AG10803 (cell line): ENCODE data around the gene SEZ6.
A peak's percentile ranks its signal among the peaks of the same experiment; 100 is the strongest.

Experiments
- DNase-seq: peaks from one replicate; pipeline ENCODE4 v3.0.0; 2010; ENCODE audit warnings: low read depth
- H3K4me3 ChIP-seq: 2 replicates; pipeline ENCODE4 v1.5.1; 2011; ENCODE audit warnings: mild to moderate bottlenecking, low read length, control low read depth
- TF ChIP-seq, protein P1 (sequence below): conservative IDR thresholded peaks from 2 replicates; pipeline ENCODE4 v1.5.1; 2011; ENCODE audit warnings: mild to moderate bottlenecking, low read length, control low read depth, inconsistent platforms

The SEZ6 gene

DNA sequence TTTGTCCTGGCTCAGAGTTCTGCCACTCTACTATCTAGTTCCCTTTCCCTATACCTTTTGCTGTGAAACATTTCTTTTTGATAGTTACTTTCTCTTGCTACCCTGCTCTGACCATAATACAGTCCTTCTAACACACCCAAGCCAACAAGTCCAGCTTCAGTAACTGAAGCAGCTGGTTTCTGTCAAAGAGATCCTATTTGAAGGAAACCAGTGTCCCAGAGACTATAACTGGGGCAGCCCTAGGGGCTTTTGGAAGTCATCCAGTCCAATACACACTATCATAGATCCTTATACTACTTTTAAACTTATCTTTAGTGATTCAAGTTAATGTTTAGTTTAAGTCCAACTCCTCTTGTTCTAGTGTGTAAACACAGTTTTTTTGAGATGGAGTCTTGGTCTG is 85.6 kb downstream of the SEZ6 start:
- TF ChIP-seq, protein P1, sequence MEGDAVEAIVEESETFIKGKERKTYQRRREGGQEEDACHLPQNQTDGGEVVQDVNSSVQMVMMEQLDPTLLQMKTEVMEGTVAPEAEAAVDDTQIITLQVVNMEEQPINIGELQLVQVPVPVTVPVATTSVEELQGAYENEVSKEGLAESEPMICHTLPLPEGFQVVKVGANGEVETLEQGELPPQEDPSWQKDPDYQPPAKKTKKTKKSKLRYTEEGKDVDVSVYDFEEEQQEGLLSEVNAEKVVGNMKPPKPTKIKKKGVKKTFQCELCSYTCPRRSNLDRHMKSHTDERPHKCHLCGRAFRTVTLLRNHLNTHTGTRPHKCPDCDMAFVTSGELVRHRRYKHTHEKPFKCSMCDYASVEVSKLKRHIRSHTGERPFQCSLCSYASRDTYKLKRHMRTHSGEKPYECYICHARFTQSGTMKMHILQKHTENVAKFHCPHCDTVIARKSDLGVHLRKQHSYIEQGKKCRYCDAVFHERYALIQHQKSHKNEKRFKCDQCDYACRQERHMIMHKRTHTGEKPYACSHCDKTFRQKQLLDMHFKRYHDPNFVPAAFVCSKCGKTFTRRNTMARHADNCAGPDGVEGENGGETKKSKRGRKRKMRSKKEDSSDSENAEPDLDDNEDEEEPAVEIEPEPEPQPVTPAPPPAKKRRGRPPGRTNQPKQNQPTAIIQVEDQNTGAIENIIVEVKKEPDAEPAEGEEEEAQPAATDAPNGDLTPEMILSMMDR, result no peak
- no peak for DNase-seq
- no peak overlapping the region for H3K4me3 ChIP-seq

DNA sequence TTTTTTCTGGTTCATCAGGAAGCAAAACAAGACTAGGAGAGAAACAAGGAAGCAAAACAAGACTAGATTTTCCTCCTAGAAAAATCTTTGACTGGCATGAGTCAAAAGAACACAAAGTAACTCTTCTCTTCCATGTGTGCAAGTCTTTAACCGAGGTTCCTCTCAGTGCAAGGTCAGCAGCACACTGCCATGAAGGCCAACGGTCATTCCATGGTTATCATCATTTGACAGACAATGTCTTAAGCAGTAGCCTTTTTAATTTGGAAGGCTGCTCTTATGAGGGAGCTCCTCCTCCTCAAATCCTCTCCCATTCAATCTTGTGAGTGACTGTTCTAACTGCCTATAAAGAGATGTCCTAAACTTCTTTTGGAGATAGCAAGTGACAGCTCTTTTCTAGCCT is 87.5 kb downstream of the SEZ6 start:
- TF ChIP-seq, protein P1, result no peak
- no peak overlapping the region for H3K4me3 ChIP-seq
- DNase-seq, result no peak

DNA sequence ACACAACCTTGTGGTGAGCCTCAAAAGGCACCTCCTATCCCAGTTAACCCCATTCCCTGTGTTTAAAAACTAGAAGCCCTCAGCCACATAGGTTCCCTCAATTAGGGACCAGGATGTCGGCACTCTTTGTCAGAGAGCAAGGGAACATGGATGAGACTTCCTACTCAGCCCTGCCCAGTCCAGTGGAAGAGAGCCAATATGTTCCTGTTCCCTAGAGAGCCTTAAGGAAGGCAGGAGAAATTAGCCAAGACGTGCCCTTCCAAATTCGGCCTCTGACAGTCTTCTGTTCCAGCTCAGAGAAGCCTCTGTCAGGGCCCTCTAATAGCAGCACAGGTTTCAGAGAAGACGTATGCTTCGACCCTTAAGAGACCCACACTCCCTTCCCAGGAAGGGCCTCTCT is 88.4 kb downstream of the SEZ6 start:
- no peak overlapping the region for H3K4me3 ChIP-seq
- peak; percentile 16 for DNase-seq
- TF ChIP-seq, protein P1, result no peak

DNA sequence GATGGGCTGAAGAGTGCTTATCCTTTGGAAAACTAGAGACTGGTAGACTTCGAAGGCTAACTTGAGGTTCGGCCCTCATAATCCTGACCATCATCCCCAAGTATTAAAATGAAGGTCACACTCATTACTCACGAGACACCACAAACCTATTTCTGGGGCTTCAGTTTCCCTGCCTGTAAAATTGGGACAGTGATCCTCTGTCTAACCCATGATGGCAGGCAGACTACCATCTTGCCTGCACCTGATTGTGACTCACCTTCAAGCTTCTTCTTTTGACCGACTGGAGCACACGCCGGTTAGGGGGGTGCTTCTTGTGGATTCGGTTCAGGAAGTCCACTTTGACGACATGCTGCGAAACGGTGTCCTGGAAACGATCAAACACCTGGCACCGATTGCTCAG is 88.8 kb downstream of the SEZ6 start:
- no peak overlapping the region for H3K4me3 ChIP-seq
- TF ChIP-seq, protein P1, result no peak
- DNase-seq, result no peak

DNA sequence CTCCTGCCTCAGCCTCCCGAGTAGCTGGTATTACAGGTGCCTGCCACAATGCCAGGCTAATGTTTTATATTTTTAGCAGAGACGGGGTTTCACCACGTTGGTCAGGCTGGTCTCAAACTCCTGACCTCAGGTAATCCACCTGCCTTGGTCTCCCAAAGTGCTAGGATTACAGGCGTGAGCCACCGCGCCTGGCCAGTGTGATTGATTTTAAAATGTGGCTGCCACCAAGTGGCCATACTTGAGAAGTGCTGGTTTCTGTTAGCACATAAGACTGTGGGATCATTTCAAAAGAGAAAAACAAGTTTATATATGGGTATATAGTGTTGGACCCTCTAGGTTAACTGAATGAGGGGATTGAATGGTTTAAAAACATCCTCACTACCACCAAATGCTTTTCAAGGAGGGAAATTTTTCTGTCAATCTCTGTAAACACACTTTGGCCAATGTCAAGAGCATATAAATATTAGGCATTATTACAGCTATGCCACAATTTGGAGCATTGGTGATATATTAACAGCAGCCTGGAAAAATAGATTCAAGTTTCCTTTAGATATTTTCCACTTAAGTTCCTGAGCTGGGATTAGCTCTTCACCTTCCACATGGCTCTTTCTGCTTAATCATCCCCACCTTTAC is 89.4 kb downstream of the SEZ6 start:
- TF ChIP-seq, protein P1, result peak; percentile 64
- no peak overlapping the region for H3K4me3 ChIP-seq
- DNase-seq, result peak; percentile 56

DNA sequence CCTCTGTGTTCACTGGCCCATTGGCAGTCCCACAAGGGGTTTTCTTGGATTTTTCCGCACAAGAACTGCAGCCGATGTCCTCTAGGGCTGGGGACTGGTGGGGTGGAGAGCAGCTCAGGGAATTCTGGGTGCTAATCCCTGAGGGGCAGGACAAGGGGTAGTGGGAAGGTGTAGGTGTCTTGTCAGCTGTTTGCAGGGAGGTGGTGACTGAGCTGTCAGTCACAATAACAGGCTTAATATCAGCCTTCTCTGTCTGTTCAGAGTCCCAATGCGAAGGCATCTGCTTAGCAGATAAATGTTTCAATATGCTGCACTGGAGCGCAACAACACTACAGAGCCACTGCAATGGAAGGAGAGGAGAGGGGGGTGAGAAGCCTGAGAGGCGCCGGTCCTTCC is 92.9 kb downstream of the SEZ6 start:
- H3K4me3 ChIP-seq, result no peak overlapping the region
- DNase-seq, result no peak
- TF ChIP-seq, protein P1, result no peak

DNA sequence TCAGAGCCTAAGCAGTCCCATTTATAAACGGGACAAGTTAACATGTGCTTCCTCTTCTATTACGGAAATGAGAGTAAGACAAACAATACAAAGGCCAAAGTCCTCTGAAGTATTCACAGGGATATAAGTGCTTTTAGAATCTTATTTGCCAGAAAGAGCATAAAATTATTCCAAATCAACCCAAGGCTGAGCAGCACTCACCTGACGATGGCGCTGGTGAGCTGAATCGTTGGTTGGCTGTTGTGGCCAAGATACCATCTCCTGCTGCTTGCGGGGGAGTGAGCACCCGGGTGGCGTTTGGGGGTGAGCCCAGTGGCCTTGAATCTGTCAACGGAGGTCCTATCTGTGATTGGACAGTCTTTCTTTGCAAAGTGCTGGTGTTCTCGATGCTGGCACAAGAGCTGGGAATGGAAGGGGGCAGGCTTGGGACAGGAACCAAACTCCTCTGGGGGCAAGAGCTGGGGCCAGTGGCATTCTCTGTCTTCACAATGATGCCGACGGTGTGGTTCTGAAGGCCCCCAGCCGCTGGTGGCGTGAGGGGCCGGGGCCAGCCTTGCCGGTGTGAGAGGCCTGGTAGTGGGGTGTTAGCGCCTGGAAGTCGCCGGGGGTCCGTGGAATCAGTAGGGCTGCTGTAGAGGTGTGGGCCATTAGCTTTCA is 93.4 kb downstream of the SEZ6 start:
- no peak for DNase-seq
- no peak overlapping the region for H3K4me3 ChIP-seq
- TF ChIP-seq, protein P1, result peak; percentile 25
